Left ventricle myocardium inferior (tissue), 1 donor: ENCODE measurements around the gene CACHD1. TPM values are rescaled to one million over a fixed set of nuclear protein-coding genes. Genes with fewer than 3 reads are reported as not detected.

Experiments
- DNase-seq: peaks from one replicate; pipeline ENCODE4 v3.0.0-alpha.2; 2020
- H3K27ac ChIP-seq: fragments of 200-600 bp; replicated peaks from 2 replicates; pipeline ENCODE4 v1.8.0; 2021
- H3K27me3 ChIP-seq: fragments of 200-600 bp; 2 replicates; pipeline ENCODE4 v1.8.0; 2021; ENCODE audit warnings: low read depth
- H3K36me3 ChIP-seq: fragments of 200-600 bp; 2 replicates; pipeline ENCODE4 v1.8.0; 2021
- H3K4me1 ChIP-seq: fragments of 200-600 bp; 2 replicates; pipeline ENCODE4 v1.8.0; 2021
- H3K4me3 ChIP-seq: fragments of 200-600 bp; 2 replicates; pipeline ENCODE4 v1.8.0; 2021; ENCODE audit warnings: mild to moderate bottlenecking, moderate library complexity
- H3K9me3 ChIP-seq: fragments of 200-600 bp; replicated peaks from 2 replicates; pipeline ENCODE4 v1.8.0; 2021
- intact Hi-C: fragments of 100-400 bp; cut with micrococcal nuclease; formaldehyde crosslinking; loops from one replicate; pipeline ENCODE4 v1.11.0; 2022
- total RNA-seq: library from RNA; stranded (reverse); fragmentation: NEBNext Ultra II Directional; extraction: Animal tissue kit (Norgen Biotek cat#: 25700); gene quantifications from one replicate; pipeline ENCODE4 v1.2.1, GENCODE V29; 2021
- TF ChIP-seq, protein P1 (sequence below): fragments of 200-600 bp; IDR thresholded peaks from 2 replicates; pipeline ENCODE4 v1.8.0; 2021; ENCODE audit warnings: antibody characterized with exemption, mild to moderate bottlenecking, borderline replicate concordance
- donor health status: DM: no; HTN: yes; CAD: no; lungs with severe emphysema.

The CACHD1 gene
- total RNA-seq, 1 donor from 2014 or later = 2.7 TPM

GRCh38 chr1:64496606-64497005 is 26.7 kb downstream of the CACHD1 start:
- H3K4me3 ChIP-seq = no peak overlapping the region
- no peak overlapping the region for H3K27ac ChIP-seq
- H3K4me1 ChIP-seq = peaks cover 9% of the 10 kb centered on the region
- H3K36me3 ChIP-seq = no peaks in the 10 kb centered on the region
- no peak for DNase-seq
- no peaks in the 10 kb centered on the region for H3K9me3 ChIP-seq
- TF ChIP-seq, protein P1, sequence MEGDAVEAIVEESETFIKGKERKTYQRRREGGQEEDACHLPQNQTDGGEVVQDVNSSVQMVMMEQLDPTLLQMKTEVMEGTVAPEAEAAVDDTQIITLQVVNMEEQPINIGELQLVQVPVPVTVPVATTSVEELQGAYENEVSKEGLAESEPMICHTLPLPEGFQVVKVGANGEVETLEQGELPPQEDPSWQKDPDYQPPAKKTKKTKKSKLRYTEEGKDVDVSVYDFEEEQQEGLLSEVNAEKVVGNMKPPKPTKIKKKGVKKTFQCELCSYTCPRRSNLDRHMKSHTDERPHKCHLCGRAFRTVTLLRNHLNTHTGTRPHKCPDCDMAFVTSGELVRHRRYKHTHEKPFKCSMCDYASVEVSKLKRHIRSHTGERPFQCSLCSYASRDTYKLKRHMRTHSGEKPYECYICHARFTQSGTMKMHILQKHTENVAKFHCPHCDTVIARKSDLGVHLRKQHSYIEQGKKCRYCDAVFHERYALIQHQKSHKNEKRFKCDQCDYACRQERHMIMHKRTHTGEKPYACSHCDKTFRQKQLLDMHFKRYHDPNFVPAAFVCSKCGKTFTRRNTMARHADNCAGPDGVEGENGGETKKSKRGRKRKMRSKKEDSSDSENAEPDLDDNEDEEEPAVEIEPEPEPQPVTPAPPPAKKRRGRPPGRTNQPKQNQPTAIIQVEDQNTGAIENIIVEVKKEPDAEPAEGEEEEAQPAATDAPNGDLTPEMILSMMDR = no peak
- intact Hi-C loops = no loop called here
- no peaks in the 10 kb centered on the region for H3K27me3 ChIP-seq

- Histone ChIP-seq H3K4me3 (no peak overlapping the region), H3K27ac (no peak overlapping the region), H3K27me3 (no peaks in the 10 kb centered on the region), H3K4me1 (peaks cover 15% of the 10 kb centered on the region), H3K36me3 (no peaks in the 10 kb centered on the region), H3K9me3 (no peaks in the 10 kb centered on the region)
- intact Hi-C loops = no loop called here
- no peak for DNase-seq
- TF ChIP-seq, protein P1 = no peak
Measured at GRCh38 chr1:64497088-64497883, 27.4 kb downstream of the CACHD1 start.

- no peak overlapping the region for H3K4me3 ChIP-seq
- no peaks in the 10 kb centered on the region for H3K36me3 ChIP-seq
- H3K4me1 ChIP-seq = peaks cover 23% of the 10 kb centered on the region
- no peaks in the 10 kb centered on the region for H3K9me3 ChIP-seq
- H3K27ac ChIP-seq = no peak overlapping the region
- no peaks in the 10 kb centered on the region for H3K27me3 ChIP-seq
- intact Hi-C loops = no loop called here
- no peak for DNase-seq
- TF ChIP-seq, protein P1 = no peak
Measured at GRCh38 chr1:64498325-64498724, 28.4 kb downstream of the CACHD1 start.

GRCh38 chr1:64499011-64499410 is 29.1 kb downstream of the CACHD1 start:
- Histone ChIP-seq H3K9me3 (no peaks in the 10 kb centered on the region), H3K36me3 (no peaks in the 10 kb centered on the region), H3K27ac (no peak overlapping the region), H3K4me1 (peaks cover 29% of the 10 kb centered on the region), H3K4me3 (no peak overlapping the region), H3K27me3 (no peaks in the 10 kb centered on the region)
- DNase-seq = no peak
- intact Hi-C loops = no loop called here
- TF ChIP-seq, protein P1 = no peak

DNA sequence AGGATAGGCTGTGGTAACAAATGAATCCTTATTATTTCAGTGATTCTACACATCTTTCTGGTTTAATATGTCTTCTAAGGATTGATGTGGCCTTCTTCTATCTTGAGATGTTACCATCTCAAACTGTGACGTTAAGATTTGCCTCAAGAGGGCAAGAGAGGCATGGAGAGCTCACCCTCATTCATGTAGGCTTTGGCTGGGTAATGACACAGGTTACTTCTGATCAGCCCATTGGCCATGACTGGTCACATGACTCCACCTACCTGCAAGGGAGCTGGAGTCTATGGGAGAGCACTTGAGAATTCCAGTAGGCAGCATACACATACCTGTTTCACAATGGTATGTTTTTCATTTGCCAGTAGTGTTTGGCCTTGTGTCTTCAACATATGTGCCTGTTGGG is 30.0 kb downstream of the CACHD1 start:
- H3K36me3 ChIP-seq = no peaks in the 10 kb centered on the region
- H3K9me3 ChIP-seq = no peaks in the 10 kb centered on the region
- H3K27me3 ChIP-seq = no peaks in the 10 kb centered on the region
- intact Hi-C loops = no loop called here
- peaks cover 39% of the 10 kb centered on the region for H3K4me1 ChIP-seq
- H3K4me3 ChIP-seq = no peak overlapping the region
- DNase-seq = no peak
- TF ChIP-seq, protein P1 = no peak
- no peak overlapping the region for H3K27ac ChIP-seq
